NT2/D1 (cell line): ENCODE results near the gene BHLHE41.
A peak's percentile ranks its signal among the peaks of the same experiment; 100 is the strongest.

Source experiments
- DNase-seq: peaks from one replicate; pipeline ENCODE4 v3.0.0-alpha.2; 2011; ENCODE audit warnings: low read depth, low spot score
- H3K27me3 ChIP-seq: 2 replicates; pipeline ENCODE4 v1.6.0; 2011; ENCODE audit warnings: mild to moderate bottlenecking; ENCODE audit not compliant: insufficient read length, insufficient read depth
- H3K36me3 ChIP-seq: 2 replicates; pipeline ENCODE4 v1.6.1; 2011; ENCODE audit warnings: mild to moderate bottlenecking, low read length, mixed read lengths; ENCODE audit not compliant: insufficient read depth, insufficient read length
- H3K4me1 ChIP-seq: 2 replicates; pipeline ENCODE4 v1.5.1; 2011; ENCODE audit not compliant: insufficient read depth, insufficient read length
- H3K4me3 ChIP-seq: 2 replicates; pipeline ENCODE4 v1.5.1; 2011; ENCODE audit warnings: low read depth; ENCODE audit not compliant: insufficient read length
- H3K9ac ChIP-seq: 2 replicates; pipeline ENCODE4 v1.6.0; 2011; ENCODE audit warnings: low read depth; ENCODE audit not compliant: insufficient read length
- H3K9me3 ChIP-seq: 2 replicates; pipeline ENCODE4 v1.5.1; 2011; ENCODE audit warnings: mild to moderate bottlenecking, low read length; ENCODE audit not compliant: insufficient read depth
- SUZ12 ChIP-seq: IDR thresholded peaks from 2 replicates; pipeline ENCODE4 v1.6.1; 2011; ENCODE audit not compliant: insufficient read length, insufficient read depth; ENCODE audit errors: extremely low read depth
- YY1 ChIP-seq: IDR thresholded peaks from 2 replicates; pipeline ENCODE4 v1.6.1; 2011; ENCODE audit not compliant: insufficient read length, insufficient read depth
- ZNF274 ChIP-seq: IDR thresholded peaks from 2 replicates; pipeline ENCODE4 v1.6.1; 2011; ENCODE audit warnings: mild to moderate bottlenecking, low read depth, low read length

Gene BHLHE41

GRCh38 chr12:26100666-26101349 is 24.0 kb downstream of the BHLHE41 start:
- Histone ChIP-seq H3K9ac (no peak overlapping the region), H3K4me3 (no peak overlapping the region), H3K36me3 (no peaks in the 10 kb centered on the region), H3K9me3 (no peaks in the 10 kb centered on the region), H3K4me1 (no peaks in the 10 kb centered on the region), H3K27me3 (no peaks in the 10 kb centered on the region)
- DNase-seq = no peak
- TF ChIP-seq YY1 (no peak), SUZ12 (no peak), ZNF274 (no peak)

DNA sequence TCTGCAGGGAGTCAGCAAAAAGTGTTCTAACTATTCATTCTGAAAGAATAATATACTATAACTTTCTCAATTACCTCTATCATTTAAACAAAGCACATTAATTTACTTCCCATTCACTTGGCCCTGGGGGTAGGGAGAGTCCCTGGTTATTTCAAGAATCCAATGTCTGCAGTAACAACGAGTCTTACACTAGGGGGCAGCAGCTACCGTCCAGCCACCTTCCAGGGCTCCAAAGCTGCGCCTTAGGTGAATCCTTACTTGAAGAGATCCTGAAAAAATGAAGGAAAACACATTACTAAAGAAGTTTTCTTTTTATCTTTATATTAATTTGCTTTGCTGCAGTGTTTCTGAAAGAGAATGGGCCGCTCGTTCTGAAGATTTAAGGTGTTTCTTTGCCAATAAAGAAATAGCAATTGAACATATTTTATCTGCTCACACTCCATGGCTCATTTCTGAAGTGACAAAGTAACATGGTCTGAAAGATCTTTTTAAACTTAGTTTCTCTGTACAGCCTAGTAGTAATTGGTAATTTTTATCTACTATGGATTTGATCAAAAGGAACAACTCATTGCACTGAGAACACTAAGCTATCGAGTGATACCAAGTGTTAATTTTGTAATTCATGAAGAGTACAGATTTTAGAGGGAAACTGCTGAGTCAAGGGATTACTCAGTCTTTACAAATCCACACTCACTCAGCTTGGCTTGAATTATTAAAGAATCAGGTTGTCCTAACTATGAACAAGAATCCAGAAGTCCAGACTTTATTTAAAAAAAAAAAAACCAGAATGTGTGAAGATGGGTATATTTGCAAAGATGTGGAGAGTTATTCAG is 27.6 kb downstream of the BHLHE41 start:
- no peak overlapping the region for H3K4me3 ChIP-seq
- no peak overlapping the region for H3K9ac ChIP-seq
- H3K27me3 ChIP-seq = no peaks in the 10 kb centered on the region
- no peaks in the 10 kb centered on the region for H3K36me3 ChIP-seq
- H3K4me1 ChIP-seq = no peaks in the 10 kb centered on the region
- DNase-seq = peak; percentile 93
- H3K9me3 ChIP-seq = no peaks in the 10 kb centered on the region
- TF ChIP-seq SUZ12 (no peak), YY1 (no peak), ZNF274 (no peak)

DNA sequence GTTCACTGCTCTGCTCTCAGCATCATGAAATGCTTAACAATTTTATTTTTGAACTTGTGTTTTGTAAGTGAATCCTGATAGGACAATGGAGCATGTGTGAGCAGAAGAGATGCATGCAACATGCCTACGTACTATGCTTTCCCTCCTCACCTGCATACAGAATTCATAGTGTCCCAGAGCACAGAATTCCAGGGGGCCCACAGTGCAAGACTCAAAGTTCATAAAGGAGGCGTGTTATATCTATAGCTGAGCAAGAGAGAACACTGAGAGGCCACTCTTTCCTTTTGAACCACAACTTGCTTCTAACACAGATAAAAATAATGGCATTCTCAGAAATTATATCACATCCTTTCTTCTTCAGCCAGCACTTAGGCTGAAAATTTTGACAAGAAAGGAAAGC is 28.8 kb downstream of the BHLHE41 start:
- H3K4me1 ChIP-seq = no peaks in the 10 kb centered on the region
- H3K9ac ChIP-seq = no peak overlapping the region
- H3K36me3 ChIP-seq = no peaks in the 10 kb centered on the region
- no peaks in the 10 kb centered on the region for H3K9me3 ChIP-seq
- no peak for TF ChIP-seq ZNF274
- no peak for TF ChIP-seq SUZ12
- TF ChIP-seq YY1 = no peak
- H3K27me3 ChIP-seq = no peaks in the 10 kb centered on the region
- no peak for DNase-seq
- no peak overlapping the region for H3K4me3 ChIP-seq

GRCh38 chr12:26095186-26095585 is 29.7 kb downstream of the BHLHE41 start:
- DNase-seq = no peak
- Histone ChIP-seq H3K4me1 (no peaks in the 10 kb centered on the region), H3K36me3 (no peaks in the 10 kb centered on the region), H3K9me3 (no peaks in the 10 kb centered on the region), H3K9ac (no peak overlapping the region), H3K4me3 (no peak overlapping the region), H3K27me3 (no peaks in the 10 kb centered on the region)
- TF ChIP-seq SUZ12 = no peak
- no peak for TF ChIP-seq ZNF274
- no peak for TF ChIP-seq YY1

DNA sequence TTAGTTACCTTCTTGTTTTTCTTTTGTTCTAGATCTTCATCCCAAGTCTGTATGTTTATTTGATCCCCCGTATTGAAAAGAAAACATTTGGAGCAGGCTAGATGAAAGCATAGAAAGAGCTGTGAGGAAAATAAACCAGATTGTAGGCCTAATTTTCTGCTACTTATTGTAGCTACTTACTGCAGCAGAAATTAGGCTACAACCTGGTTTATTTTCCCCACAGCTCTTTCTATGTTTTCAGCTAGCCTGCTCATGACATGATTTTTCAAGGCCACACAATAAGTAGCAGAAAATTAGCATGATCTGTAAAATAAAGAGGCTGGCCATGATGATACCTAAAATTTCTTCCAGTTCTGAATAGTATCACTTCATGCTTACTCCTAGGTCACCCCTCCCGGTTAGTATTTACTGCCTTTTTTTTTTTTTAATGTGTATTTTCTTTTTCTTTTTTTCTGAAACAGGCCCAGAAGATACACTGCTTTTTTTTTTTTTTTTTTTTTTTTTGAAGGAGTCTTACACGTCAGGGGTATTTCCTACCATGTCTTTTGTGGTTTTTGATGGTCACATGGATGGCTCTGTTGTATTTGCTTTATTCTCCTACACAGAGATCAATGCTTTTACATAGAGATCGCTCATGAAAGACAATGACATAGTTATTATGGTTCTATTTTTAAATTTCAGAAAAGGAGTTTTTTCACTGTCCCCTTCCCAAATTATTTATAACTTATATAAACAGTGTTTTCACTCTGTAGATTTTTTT is 32.3 kb downstream of the BHLHE41 start:
- Histone ChIP-seq H3K9ac (no peak overlapping the region), H3K4me1 (no peaks in the 10 kb centered on the region), H3K4me3 (no peak overlapping the region), H3K27me3 (no peaks in the 10 kb centered on the region), H3K36me3 (no peaks in the 10 kb centered on the region), H3K9me3 (no peaks in the 10 kb centered on the region)
- no peak for TF ChIP-seq SUZ12
- no peak for TF ChIP-seq YY1
- no peak for TF ChIP-seq ZNF274
- no peak for DNase-seq

GRCh38 chr12:26091822-26092221 is 33.0 kb downstream of the BHLHE41 start:
- no peak for DNase-seq
- Histone ChIP-seq H3K9ac (no peak overlapping the region), H3K36me3 (no peaks in the 10 kb centered on the region), H3K9me3 (no peaks in the 10 kb centered on the region), H3K27me3 (no peaks in the 10 kb centered on the region), H3K4me3 (no peak overlapping the region), H3K4me1 (no peaks in the 10 kb centered on the region)
- TF ChIP-seq ZNF274 = no peak
- TF ChIP-seq YY1 = no peak
- no peak for TF ChIP-seq SUZ12

GRCh38 chr12:26090836-26091510 is 33.9 kb downstream of the BHLHE41 start:
- no peaks in the 10 kb centered on the region for H3K36me3 ChIP-seq
- TF ChIP-seq ZNF274 (no peak), YY1 (no peak), SUZ12 (no peak)
- no peak overlapping the region for H3K9ac ChIP-seq
- no peak overlapping the region for H3K4me3 ChIP-seq
- DNase-seq = no peak
- H3K27me3 ChIP-seq = no peaks in the 10 kb centered on the region
- H3K4me1 ChIP-seq = no peaks in the 10 kb centered on the region
- no peaks in the 10 kb centered on the region for H3K9me3 ChIP-seq
